Neural cell (in vitro differentiated cells): Measurements from ENCODE around the gene CDA. TPM values are rescaled to one million over a fixed set of nuclear protein-coding genes. Genes with fewer than 3 reads are reported as not detected.

Experiments
- H2AFZ ChIP-seq: fragments of 200-600, 300-800 bp; sonication (generic), shearing (Covaris generic); 2 replicates; pipeline ENCODE4 v1.6.0; 2014; ENCODE audit warnings: low read depth, mild to moderate bottlenecking, antibody characterized with exemption, low read length, moderate library complexity
- H3F3A ChIP-seq: fragments of 200-600 bp; shearing (Covaris generic); 2 replicates; pipeline ENCODE4 v1.6.1; 2016; ENCODE audit warnings: mild to moderate bottlenecking, moderate library complexity, mixed read lengths, antibody characterized with exemption, low read length; ENCODE audit not compliant: insufficient read depth, poor library complexity, severe bottlenecking
- H3K27ac ChIP-seq: fragments of 200-600, 300-800 bp; sonication (generic), shearing (Covaris generic); 2 replicates; pipeline ENCODE4 v1.5.1; 2014; ENCODE audit warnings: mild to moderate bottlenecking, low read length, moderate library complexity
- H3K27me3 ChIP-seq: fragments of 300-800, 200-600 bp; sonication (generic), shearing (Covaris generic); 2 replicates; pipeline ENCODE4 v1.6.0; 2014; ENCODE audit warnings: mild to moderate bottlenecking, low read depth, low read length, moderate library complexity; ENCODE audit not compliant: insufficient read depth
- H3K36me3 ChIP-seq: fragments of 300-800, 200-600 bp; sonication (generic), shearing (Covaris generic); 2 replicates; pipeline ENCODE4 v1.5.1; 2014; ENCODE audit warnings: mild to moderate bottlenecking, antibody characterized with exemption, low read length, moderate library complexity; ENCODE audit not compliant: insufficient read depth
- H3K4me2 ChIP-seq: fragments of 300-800, 200-600 bp; sonication (generic), shearing (Covaris generic); 2 replicates; pipeline ENCODE4 v1.6.0; 2014; ENCODE audit warnings: mild to moderate bottlenecking, low read length
- H3K4me3 ChIP-seq: fragments of 300-800, 200-600 bp; sonication (generic), shearing (Covaris generic); 2 replicates; pipeline ENCODE4 v1.5.1; 2014; ENCODE audit warnings: mild to moderate bottlenecking, low read length, moderate library complexity
- H3K79me2 ChIP-seq: fragments of 200-600 bp; shearing (Covaris generic); replicated peaks from 2 replicates; pipeline ENCODE4 v1.6.0; 2014; ENCODE audit warnings: mild to moderate bottlenecking, low read length, moderate library complexity; ENCODE audit not compliant: insufficient read depth
- H3K9ac ChIP-seq: fragments of 300-800, 200-600 bp; sonication (generic), shearing (Covaris generic); 2 replicates; pipeline ENCODE4 v1.6.1; 2016; ENCODE audit warnings: mild to moderate bottlenecking, low read length, mixed read lengths
- H3K9me2 ChIP-seq: fragments of 200-600 bp; shearing (Covaris generic); 2 replicates; pipeline ENCODE4 v1.6.1; 2016; ENCODE audit warnings: mild to moderate bottlenecking, low read length, mixed read lengths; ENCODE audit not compliant: insufficient read depth
- H3K9me3 ChIP-seq: fragments of 200-600, 300-800 bp; sonication (generic), shearing (Covaris generic); 2 replicates; pipeline ENCODE4 v1.6.1; 2016; ENCODE audit warnings: mild to moderate bottlenecking, mixed run types, low read length, moderate library complexity, mixed read lengths
- H4K20me1 ChIP-seq: fragments of 200-600 bp; shearing (Covaris generic); 2 replicates; pipeline ENCODE4 v1.6.1; 2016; ENCODE audit warnings: mild to moderate bottlenecking, mixed run types; ENCODE audit not compliant: insufficient read depth
- CTCF ChIP-seq: fragments of 450-650 bp; IDR thresholded peaks from 2 replicates; pipeline ENCODE4 v1.5.1; 2014; ENCODE audit warnings: antibody characterized with exemption, mild to moderate bottlenecking, moderate library complexity; ENCODE audit not compliant: poor library complexity, severe bottlenecking
- EP300 ChIP-seq: fragments of 450-650 bp; conservative IDR thresholded peaks from 2 replicates; pipeline ENCODE4 v1.6.1; 2014; ENCODE audit warnings: antibody characterized with exemption, mild to moderate bottlenecking, moderate library complexity; ENCODE audit not compliant: poor library complexity, severe bottlenecking
- EZH2 ChIP-seq: fragments of 200-600, 300-800 bp; shearing (Covaris generic), sonication (generic); IDR thresholded peaks from 2 replicates; pipeline ENCODE4 v1.6.1; 2014; ENCODE audit warnings: antibody characterized with exemption, low read length, borderline replicate concordance, mild to moderate bottlenecking; ENCODE audit not compliant: insufficient read depth, poor library complexity, severe bottlenecking
- MXI1 ChIP-seq: fragments of 450-650 bp; conservative IDR thresholded peaks from 2 replicates; pipeline ENCODE4 v1.6.1; 2014; ENCODE audit warnings: antibody characterized with exemption, mild to moderate bottlenecking; ENCODE audit not compliant: poor library complexity, severe bottlenecking
- POLR2AphosphoS5 ChIP-seq: IDR thresholded peaks from 2 replicates; pipeline ENCODE4 v1.6.1; 2012
- RAD21 ChIP-seq: fragments of 450-650 bp; conservative IDR thresholded peaks from 2 replicates; pipeline ENCODE4 v1.6.1; 2014; ENCODE audit warnings: antibody characterized with exemption, mild to moderate bottlenecking, moderate library complexity
- REST ChIP-seq: IDR thresholded peaks from 2 replicates; pipeline ENCODE4 v1.6.1; 2012; ENCODE audit warnings: borderline replicate concordance
- SMC3 ChIP-seq: fragments of 450-650 bp; conservative IDR thresholded peaks from 2 replicates; pipeline ENCODE4 v1.6.1; 2014; ENCODE audit warnings: antibody characterized with exemption, mild to moderate bottlenecking, moderate library complexity; ENCODE audit not compliant: poor library complexity
- TAF1 ChIP-seq: IDR thresholded peaks from 2 replicates; pipeline ENCODE4 v1.6.1; 2012; ENCODE audit warnings: low read depth
- polyA plus RNA-seq: library from polyadenylated mRNA; depleted of rRNA; stranded (reverse); fragments of >200 nt; gene quantifications from 2 replicates; pipeline ENCODE4 v1.2.3, GENCODE V29; 2014

CDA gene
- polyA plus RNA-seq, 1 donor from 2014 or later: not detected

- Histone ChIP-seq H3K9me3 (no peaks in the 10 kb centered on the region), H3K9me2 (no peaks in the 10 kb centered on the region), H4K20me1 (no peaks in the 10 kb centered on the region), H2AFZ (no peak overlapping the region), H3K4me3 (no peak overlapping the region), H3K79me2 (no peaks in the 10 kb centered on the region), H3K36me3 (no peaks in the 10 kb centered on the region), H3K9ac (no peak overlapping the region), H3K4me2 (no peak overlapping the region), H3K27ac (no peak overlapping the region), H3F3A (no peaks in the 10 kb centered on the region), H3K27me3 (no peaks in the 10 kb centered on the region)
- TF ChIP-seq MXI1 (no peak), POLR2AphosphoS5 (no peak), TAF1 (no peak), EZH2 (no peak), RAD21 (no peak), CTCF (no peak), SMC3 (no peak), EP300 (no peak), REST (no peak)
Observed at GRCh38 chr1:20612221-20612746, 23.4 kb downstream of the CDA start.

GRCh38 chr1:20614131-20614579, 25.3 kb downstream of the CDA start:
- no peaks in the 10 kb centered on the region for H4K20me1 ChIP-seq
- H3K36me3 ChIP-seq: no peaks in the 10 kb centered on the region
- no peaks in the 10 kb centered on the region for H3K79me2 ChIP-seq
- no peak overlapping the region for H3K4me3 ChIP-seq
- no peaks in the 10 kb centered on the region for H3K9me2 ChIP-seq
- H2AFZ ChIP-seq: no peak overlapping the region
- no peak overlapping the region for H3K4me2 ChIP-seq
- H3K27ac ChIP-seq: no peak overlapping the region
- H3K9me3 ChIP-seq: no peaks in the 10 kb centered on the region
- TF ChIP-seq EP300 (no peak), TAF1 (no peak), POLR2AphosphoS5 (no peak), SMC3 (no peak), RAD21 (no peak), MXI1 (no peak), EZH2 (no peak), CTCF (no peak), REST (no peak)
- no peak overlapping the region for H3K9ac ChIP-seq
- no peaks in the 10 kb centered on the region for H3K27me3 ChIP-seq
- no peaks in the 10 kb centered on the region for H3F3A ChIP-seq
